NCI-H128 (cell line): Measurements from ENCODE around the gene JUP.
A peak's percentile ranks its signal among the peaks of the same experiment; 100 is the strongest.

Experiments
- DNase-seq: peaks from one replicate; lab custom pipeline; 2025; ENCODE audit not compliant: unreplicated experiment; lab: John Stamatoyannopoulos, UW

JUP gene

DNA sequence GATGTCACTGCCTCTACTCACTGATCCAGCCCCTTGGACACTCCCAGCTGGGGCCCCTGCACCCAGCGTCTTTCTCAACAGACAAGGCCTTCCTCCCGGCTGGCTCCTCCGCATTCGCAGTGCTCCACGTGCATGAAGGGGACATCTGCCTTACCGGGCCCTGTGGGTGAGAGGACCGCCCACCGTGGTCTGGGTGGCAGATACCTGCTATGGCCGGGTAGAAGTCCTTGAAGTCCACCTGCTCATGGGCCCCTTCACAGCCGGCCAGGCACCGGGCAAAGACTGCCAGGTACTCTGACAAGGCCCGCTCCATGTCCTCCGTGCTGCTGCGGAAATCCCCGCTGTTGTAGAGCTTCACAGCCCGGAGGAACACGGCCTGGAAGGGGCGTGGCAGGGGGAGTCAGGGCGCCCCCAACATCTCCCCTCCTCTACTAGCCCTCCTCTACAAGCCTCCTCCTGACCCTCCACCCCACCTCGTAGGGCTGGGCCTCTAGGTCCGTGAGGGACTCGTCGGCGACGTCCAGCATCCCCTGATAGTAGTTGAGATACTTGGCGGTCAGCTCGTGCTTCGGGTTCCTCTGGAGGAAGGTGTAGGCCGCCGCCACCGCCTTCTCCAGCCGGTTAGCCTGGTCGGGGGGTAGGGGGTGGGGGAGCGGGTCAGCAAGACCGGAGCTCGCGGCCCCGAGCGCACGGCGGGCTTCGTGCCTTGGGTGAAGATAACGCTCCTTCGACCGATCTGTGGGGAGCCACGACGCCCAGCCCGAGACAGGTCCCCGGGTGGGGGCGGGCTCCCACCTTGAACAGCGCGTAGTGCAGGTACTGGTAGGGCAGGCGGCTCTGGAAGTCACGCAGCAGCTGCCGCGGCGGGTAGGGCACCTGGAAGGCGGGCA, 24.4 kb upstream of the JUP start:
- no peak for DNase-seq

DNA sequence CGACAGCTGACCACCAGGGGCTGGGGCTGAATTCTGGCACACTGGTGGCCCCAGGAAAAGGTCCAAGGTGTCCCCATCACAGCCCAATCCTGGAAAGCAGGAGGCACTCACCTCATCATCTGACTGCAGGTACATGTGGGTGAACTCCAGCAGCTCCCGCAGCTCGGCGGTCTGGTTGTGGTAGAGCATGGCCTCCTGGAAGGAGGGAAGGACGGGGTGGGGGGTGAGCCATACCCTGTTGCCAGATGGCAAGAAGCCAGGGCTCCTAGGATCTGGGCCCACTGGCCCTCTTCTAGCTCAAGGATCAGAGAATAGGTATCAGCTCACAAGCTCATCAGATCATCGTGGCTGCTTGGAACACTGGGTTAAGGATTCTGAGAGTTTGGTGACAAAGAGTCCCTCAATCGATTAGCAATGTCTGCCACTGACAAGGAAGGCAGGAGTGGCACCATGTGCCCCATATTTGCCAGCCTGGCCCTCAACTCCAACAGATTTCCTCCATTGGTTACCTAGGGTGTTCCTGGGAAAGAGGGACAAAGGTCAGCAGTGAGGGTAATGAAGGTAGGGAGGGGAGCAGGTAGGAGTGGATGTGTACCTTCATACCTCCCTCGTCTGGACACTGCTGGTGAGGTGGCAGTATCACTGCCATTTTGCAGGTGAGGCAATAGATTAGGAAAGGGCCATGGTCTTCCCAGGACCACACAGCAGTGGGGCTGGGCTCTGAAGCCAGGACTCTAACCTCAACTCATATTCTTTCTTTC, 20.4 kb upstream of the JUP start:
- no peak for DNase-seq

DNA sequence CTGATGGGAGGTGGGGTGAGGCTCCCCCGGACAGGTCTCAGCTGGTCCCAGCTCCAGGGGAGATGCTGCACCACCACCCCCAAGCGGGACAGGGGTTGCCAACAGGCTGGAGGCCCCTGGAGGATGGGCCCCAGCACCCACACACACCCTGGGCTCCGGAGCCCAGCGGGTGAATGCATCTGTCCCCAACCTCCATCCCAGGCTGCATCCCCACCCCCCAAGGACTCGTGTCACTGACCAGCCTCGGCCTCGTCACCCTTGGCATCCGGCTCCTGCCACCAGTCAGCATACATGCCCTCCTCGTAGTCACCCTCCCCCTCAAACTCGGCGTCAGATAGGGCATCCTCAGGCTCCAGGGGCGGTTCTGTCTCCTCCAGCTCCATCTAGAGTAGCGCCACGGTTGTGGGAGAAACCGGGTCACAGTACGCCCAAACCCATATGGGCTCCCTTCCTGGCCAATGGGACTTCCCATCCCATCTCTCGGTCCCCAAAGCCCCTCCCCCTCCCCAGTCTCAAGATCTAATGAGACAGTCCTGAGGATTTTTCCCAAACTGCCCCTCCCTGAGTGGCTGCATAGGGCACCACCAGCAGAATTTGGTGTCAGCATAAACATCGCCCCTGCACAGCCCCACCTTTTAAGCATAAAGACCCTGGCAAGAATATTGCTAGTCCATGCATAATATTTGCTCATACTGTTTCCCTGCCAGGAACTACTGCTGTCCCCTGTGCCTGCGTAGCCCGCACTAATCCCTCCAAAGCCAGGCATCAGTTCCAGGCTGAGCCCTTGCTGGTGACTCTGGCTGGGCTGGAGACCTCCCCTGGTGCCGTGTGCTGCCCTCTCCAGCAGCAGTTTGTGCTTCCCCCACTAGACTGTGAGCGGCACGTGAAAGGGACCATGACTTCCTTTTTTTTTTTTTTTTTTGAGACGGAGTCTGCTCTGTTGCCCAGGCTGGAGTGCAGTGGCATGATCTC, 16.8 kb upstream of the JUP start:
- DNase-seq, result no peak

DNA sequence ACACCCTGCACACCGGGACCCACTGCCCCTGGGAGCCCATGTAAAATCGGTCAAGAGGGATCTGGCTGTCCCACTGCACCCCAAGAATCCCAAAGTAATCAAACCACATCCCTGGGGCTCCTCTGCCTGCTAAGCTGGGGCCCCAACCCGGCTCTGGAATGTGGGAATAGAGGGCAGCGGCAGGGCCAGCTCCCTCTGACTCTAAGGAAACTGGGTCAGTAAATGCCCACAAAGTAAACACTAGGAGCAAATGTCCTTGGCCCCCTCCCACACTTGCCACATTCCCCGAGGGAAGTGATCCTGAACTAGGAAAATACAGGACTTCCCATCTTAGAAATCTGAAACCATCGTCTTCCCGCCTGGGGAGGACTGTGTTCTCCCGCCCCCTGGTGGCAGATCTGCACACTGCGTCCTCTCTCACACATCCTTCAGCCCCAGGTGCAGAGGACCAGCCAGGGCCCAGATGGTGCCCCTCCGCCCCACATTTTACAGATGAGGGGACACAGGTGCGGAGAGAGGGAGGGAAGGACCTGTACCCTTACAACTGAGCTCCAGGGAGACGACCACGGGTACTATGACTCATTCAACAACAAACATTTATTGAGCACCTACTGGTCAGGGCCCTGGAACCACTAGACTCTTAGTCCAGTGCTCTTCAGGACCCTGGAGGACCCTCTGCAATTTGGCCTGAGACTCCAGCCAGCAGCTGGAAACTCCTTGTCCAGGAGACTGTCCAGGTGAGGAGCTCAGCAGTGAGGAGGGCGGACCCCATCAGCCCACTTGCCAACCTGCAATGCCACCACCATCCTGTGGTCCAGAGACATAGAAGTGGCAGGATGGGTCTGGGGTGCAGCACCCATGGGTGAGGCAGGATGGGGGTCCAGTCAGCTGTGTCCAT, 15.1 kb upstream of the JUP start:
- peak; percentile 4 for DNase-seq

DNA sequence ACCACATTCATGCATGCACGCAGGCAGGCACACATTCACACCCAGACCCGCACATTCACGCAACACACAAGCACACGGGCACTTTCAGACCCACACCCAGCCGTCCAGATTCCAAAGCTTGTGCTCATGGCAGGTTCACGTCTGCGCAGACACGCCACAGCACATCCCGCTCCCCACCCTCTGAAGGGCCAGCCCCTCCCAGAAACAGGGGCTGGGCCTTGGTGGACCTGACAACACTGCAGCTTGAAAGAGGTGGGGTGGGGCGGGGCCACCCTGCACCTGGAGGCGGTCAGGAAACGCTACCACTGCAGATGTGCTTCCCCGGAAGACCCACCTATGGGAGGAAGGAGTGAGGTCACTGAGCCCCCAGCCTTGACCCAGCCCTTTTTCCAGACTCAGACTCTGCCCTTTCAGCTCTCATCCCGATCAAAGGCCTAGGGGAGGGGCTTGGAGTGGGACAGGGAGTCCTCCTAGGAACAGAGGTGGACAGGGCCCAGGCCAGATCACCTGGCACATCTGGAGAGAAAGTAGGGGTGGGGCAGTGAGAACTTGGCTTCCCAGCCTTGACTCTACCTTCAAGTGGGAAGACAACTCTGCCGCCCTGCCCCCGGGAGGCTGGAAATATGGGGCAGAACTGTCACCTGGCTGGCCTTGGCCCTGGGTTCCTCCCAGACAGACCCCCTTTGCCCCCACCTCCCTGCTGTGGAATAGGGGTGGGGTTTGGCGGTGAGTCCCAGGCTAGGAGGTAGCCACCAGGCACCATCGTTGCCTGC, 14.3 kb upstream of the JUP start:
- no peak for DNase-seq

DNA sequence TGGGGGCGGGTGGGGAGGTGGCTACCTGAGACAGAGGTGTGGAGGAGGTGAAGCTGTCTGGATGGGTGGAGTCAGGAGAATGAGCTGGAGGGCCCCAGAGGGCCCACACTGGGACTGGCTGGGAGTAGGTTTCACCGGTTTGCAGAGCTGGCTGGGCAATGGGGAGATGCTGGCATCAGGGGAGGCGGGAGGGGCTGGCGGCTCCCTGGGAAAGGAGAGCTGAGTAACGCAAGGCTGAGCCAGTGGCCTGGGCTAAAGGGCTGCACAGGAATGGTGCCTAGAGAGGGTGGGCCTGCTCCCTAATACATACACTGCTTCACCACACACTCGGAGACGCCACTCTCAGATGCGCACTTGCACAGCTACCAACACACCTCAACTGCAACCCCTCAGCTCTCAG, 12.9 kb upstream of the JUP start:
- no peak for DNase-seq

DNA sequence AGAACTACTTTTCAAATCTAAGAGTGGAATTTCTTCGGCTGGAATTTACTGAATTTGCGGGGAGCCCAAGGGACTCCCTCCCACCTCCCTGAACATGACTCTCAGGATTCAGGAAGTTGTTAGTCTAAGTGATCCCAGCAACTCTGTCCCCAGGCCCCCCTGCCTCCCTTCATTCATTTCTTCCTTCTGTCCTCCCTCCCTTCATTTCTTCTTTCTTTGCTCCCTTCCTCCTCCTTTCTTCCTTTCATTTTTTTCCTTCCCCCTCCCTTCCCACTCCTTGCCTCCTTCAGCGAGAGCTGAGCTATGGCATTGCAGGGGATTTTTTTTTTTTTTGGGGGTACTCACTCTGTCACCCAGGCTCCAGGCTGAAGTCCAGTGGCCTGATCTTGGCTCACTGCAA, 10.9 kb upstream of the JUP start:
- DNase-seq, result no peak

DNA sequence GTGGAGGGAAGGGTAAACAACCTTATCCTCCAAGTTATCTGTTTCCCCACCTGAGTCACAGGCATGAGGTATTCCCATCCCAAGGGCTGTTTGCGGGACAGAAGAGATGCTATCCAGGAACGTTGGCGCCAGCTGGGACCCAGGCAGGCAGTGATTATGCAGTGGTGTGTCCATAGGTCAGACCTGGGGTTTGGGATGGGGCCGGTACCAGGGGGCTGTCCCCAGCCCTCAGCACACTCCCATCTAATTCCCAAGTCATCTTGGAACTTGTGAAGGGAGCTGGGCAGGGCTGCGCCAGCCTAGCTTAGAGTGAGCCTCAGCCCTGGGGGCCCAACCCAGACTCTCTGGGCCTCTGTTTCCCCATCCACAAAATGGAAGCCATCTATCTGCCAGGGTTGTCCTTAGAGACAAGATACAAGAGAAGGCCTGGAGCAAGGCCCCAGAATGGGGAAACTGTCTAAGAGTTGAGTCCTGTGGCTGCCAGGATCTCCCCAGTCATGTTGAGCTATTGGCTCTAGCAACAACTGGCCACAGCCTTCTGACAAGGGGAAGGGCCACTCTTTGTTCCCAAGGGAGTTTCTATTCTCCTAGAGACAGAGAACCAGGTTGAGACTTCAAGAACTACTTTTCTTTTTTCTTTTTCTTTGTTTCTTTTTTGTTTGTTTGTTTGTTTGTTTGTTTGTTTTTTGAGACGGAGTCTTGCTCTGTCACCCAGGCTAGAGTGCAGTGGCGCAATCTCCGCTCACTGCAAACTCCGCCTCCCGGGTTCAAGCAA, 9.8 kb upstream of the JUP start:
- DNase-seq, result no peak

DNA sequence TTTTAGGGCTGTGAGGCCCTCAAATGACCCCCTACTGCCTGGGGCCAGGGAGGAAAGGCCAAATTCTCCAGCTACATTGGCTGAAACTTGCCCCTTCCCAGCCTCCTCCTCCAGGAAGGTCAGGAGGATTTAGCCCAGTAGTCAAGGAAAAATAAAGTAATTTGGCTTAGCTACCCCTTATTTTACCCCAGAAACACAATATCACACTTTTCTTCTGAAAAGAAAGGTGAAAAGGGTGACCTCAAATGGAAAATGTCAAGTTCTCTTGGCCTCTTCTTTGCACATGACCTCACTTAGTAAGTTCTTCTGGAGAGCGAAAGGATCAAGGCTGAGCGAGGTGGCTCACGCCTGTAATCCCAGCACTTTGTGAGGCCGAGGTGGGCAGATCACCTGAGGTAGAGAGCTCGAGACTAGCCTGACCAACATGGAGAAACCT, 8.0 kb upstream of the JUP start:
- no peak for DNase-seq

DNA sequence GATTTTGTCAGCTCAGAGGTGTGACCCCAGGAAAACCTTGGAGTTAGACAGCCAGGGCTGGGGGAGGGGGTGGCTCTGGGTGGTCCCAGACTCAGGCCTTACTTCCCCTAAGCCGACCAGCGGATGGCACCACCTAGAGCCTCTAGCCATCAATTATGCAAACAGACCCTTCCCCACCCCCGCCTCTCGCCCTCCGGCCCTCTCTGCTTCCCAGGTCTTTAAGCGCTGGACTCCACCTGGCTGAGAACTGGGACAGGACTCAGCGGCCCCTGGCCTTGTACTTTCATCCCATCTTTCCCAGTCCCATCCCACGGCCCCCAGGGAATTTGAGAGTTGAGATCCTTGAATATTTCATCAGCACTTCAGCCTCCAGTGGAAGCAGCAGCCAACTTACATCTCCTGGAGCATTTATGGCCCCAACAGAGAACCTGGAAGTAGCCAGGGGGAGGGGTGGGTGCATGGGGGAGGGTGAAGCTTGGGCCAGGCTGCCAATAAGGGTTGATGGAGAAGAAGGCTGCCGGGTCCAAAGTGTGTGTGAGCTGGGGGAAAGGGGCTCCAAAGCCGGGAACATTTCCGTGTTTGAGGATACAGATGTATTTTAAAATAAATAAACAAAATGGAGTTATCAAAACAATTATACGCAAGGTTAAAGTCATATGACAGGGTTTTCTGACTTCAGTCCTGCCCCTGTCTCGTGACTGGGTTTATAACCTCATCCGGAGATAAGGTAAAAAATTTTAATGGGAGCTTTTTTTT, 7.5 kb upstream of the JUP start:
- no peak for DNase-seq

DNA sequence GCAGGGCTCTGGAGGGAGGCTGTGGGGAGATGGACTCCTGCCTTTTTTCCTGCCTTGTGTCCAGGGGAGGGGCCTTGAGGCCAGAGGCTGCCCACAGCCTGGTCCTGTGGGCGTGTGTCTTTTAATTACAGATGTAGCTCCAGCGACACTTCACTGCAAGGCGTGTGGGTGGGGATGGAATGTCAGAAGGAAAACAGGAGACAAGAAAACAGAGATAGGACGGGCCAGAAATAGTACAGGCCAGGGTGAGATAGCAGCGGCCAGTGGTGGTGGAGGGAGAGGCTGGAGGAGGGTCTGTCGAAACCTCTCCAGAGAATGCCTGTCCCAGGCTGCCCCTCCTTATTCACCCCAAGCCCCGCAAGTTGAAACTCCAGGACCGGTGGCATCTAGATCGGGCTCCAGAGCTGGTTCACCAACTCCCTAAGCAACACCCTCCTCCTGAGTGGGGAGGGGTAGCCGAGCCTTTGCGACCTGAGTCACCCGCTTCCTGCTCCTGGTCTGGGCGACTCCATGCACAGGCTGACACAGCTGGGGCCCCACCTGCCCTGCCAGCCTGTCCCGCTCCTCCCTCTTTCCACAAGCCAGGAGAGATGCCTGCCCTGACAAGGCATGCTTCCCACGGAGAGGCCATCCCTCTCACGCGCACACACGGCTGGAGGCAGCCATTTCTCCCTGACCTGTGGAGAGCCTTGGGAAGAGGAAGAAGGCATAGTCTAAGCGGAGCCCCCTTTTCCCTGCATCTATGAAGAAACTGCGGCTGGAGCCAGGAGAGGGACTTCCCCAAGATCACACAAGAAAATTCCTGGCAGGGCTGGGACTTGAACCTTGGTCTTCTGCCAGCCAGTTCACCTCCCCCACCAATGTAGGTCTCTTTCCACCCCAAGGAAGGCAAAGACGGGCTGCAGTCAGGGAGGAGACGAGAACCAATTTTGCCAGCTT, 6.6 kb upstream of the JUP start:
- no peak for DNase-seq

DNA sequence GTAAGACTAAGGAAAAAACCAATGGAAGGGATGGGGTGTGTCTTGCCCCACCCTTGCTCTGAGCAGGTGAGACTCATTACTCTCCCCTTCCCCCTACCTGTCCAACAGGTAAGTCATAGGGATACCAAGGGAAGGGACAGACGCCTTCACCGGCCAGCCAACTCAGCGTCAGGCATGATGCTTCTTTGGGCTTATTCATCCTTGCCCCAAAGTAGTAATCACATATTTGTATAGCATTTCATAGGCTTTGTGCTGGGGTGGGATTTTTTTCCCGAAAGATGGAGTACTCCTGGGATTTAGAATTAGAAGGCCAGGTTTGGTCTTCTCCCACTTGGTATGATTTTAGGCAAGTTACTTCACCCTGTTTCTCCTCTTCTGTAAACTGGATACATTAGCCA, 509 bp upstream of the JUP start:
- DNase-seq, result no peak

DNA sequence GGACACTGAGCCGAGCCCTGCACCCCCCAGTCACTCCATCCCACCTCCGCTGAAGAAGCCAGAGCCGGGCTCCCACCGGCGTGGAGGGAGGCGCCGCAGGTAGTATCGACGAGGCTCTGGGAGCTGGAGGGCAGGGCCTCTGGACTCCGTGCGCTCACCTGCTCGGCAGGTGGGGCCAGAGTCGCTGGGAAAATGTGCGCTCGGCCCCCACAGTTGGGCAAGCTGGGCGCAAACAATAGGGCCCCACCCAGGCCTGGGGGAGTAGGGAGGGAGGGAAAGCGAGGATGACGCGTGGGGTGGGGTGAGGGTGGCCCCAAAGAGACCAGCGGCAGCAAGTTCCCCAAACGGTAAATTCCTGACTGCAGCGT, 668 bp downstream of the JUP start:
- peak; percentile 16 for DNase-seq

DNA sequence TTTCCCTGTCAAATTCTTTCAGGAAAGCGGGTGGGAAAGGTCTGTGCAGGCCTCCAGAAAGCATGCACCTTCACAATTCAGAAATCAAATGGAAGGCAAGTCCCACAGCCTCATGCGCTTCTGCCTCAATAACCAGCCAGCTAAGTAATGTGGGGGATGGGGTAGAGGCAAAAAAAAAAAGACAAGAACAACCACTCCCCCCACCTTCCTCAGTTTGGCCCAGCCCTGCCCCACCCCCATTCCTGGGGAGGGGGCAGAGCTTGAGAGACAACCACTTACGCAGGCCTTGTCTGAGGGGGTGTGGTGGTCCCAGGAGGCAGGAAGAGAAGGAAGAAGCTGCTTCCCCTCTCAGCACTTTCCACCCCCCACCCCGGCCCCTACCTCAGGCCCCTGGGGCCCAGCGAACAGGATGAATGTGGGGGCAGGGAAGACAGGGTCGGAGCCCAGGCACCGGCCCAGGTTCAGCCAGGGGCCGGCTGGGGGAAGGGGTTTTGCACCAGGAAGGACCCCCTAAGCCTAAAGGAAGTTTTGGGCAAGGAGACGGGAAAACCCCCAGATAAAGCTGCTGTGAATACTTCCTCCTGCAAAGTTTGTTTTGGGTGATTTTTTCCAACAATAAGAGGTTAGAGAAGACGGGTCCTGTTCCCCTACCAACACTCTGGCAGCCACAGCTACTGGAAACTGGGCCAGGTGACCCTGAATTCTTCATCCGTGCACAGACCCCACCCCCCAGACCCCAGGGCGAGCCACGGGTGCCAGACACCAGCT, 1.2 kb downstream of the JUP start:
- DNase-seq, result no peak

DNA sequence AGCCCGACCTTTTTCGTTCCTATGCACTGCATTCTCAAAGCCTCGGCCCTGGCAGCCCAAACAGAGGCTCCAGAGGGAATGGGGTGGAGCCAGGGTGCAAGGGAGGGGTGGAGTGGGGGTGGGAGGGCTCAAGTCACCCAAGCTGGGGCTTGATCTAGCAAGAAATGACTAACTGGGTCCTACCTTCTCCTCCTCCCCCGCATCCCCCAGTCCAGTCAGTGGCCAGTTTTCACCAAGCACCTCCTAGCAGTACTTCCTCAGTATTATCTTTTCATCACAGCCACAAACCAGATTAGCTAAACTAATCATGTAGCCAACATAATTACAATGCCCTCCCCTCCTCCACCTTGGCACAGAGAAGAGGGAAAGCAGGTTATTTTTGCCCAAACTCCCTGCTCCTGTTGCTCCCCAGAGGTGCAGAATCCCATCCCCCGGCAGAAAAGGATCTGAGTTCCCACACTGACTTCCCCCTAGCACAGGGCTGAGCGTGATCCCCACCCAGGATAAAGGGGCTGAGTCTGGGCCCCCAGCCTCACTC, 2.2 kb downstream of the JUP start:
- no peak for DNase-seq

DNA sequence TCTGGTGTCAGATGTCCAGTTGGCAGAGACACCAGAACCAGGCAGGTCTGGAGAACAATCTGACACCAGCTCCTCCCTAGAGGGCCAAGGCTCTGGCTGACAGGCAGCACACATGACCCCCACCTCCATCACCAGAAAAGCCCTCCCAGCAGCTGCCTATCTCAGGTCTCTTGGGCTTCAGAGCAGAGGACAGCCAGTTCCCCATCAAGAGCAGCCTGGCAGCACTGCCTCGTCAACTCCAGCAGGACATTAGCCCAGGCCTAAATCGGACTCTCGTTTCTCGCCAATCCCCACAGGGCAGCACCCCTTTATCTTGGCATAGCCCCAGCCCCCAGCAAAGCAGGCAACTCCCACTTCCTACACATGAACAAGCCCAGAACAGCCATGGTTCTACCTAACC, 4.4 kb downstream of the JUP start:
- DNase-seq, result no peak
